ENCODE data around the gene APBB1. TPM values are rescaled to one million over a fixed set of nuclear protein-coding genes. Genes with fewer than 3 reads are reported as not detected.

The APBB1 gene
- total RNA-seq, 1 experiment from 2014 or later = 12.4 TPM

GRCh38 chr11:6457581-6458320 lies 38.9 kb upstream of the APBB1 start:
- DNase-seq (ENCODE audit: low read depth, low spot score) (no peak), ATAC-seq (no peak)
- Histone ChIP-seq H3K9me2 (ENCODE audit: insufficient read depth) (no peaks in the 10 kb centered on the region), H2AFZ (ENCODE audit: low read depth, low read length, poor library complexity, severe bottlenecking) (no peak overlapping the region), H4K20me1 (ENCODE audit: insufficient read depth) (no peaks in the 10 kb centered on the region), H3K36me3 (ENCODE audit: control insufficient read depth in 1 of 2, insufficient read depth in 2 of 2, low read length in 2 of 2) (peaks cover 0 to 2% of the 10 kb centered on the region in 2 experiments; a peak in 1 of 4 replicates), H3K9me3 (ENCODE audit: control insufficient read depth in 1 of 2, insufficient read depth in 1 of 2, low read depth in 1 of 2, low read length in 2 of 2) (no peaks in the 10 kb centered on the region), H3K9ac (ENCODE audit: low read length) (no peak overlapping the region), H3K4me3 (replicated peaks in 1 of 2; ENCODE audit: low read depth in 1 of 2, low read length in 2 of 2) (no peak overlapping the region), H3K27me3 (ENCODE audit: insufficient read depth, low read length) (no peaks in the 10 kb centered on the region), H3K79me2 (ENCODE audit: insufficient read depth, low read length) (no peaks in the 10 kb centered on the region), H3K27ac (ENCODE audit: low read depth, low read length) (no peak overlapping the region), H3K4me2 (ENCODE audit: low read length) (no peak overlapping the region), H3K4me1 (ENCODE audit: control insufficient read depth in 1 of 2, insufficient read depth in 2 of 2, low read length in 2 of 2) (no peaks in the 10 kb centered on the region)
- intact Hi-C loops (cut with micrococcal nuclease) = no loop called here
- RAD21 ChIA-PET (ENCODE audit: low non-redundant PET in 1 of 2, low total read pairs in 2 of 2, uncharacterized antibody in 2 of 2, unreplicated experiment in 2 of 2) = no interaction called here
- TF ChIP-seq EGR1 (IDR thresholded peaks at IDR 0.05; ENCODE audit: low read depth) (no peak), EZH2 (IDR thresholded peaks at IDR 0.05) (no peak), CTCF (IDR thresholded peaks at IDR 0.05 in 2 of 3, conservative IDR thresholded peaks at IDR 0.05 in 1 of 3; ENCODE audit: borderline replicate concordance in 1 of 3, insufficient read depth in 1 of 3, low read depth in 2 of 3, low read length in 2 of 3) (no peak), YY1 (IDR thresholded peaks at IDR 0.05; ENCODE audit: extremely low read depth, insufficient replicate concordance, low read depth, low read length) (no peak), POLR2A (IDR thresholded peaks at IDR 0.05; ENCODE audit: borderline replicate concordance, extremely low read depth, insufficient read depth, insufficient read length) (no peak), FOSL1 (IDR thresholded peaks at IDR 0.05; ENCODE audit: low read depth) (no peak), TCF7L2 (IDR thresholded peaks at IDR 0.05; ENCODE audit: borderline replicate concordance, extremely low read depth, insufficient read depth, insufficient read length) (no peak), CEBPB (IDR thresholded peaks at IDR 0.05; ENCODE audit: low read depth) (no peak), MAX (IDR thresholded peaks at IDR 0.05) (no peak), EZH2phosphoT487 (IDR thresholded peaks at IDR 0.05; ENCODE audit: borderline replicate concordance) (no peak), POLR2AphosphoS5 (IDR thresholded peaks at IDR 0.05; ENCODE audit: low read depth, low read length) (no peak), REST (IDR thresholded peaks at IDR 0.05; ENCODE audit: low read depth) (no peak), ZFX (IDR thresholded peaks at IDR 0.05) (no peak), JUND (IDR thresholded peaks at IDR 0.05) (no peak), SRF (IDR thresholded peaks at IDR 0.05; ENCODE audit: low read depth) (no peak), ZNF274 (IDR thresholded peaks at IDR 0.05; ENCODE audit: low read depth, low read length) (no peak), SP1 (IDR thresholded peaks at IDR 0.05; ENCODE audit: low read depth) (no peak), RAD21 (IDR thresholded peaks at IDR 0.05; ENCODE audit: low read depth) (no peak), SIN3A (IDR thresholded peaks at IDR 0.05; ENCODE audit: low read depth) (no peak)
- no TSS peak for BruUV-seq (replicated peaks)
- CTCF ChIA-PET = no interaction called here
- POLR2A ChIA-PET = no interaction called here

All from HCT116 (cell line).